HG03060 (cell line): ENCODE results near the gene PNLIP.

Experiments used
- ATAC-seq: cut with Tn5 transposase; IDR thresholded peaks from one replicate; pipeline ENCODE4 v1.9.1; 2021; ENCODE audit warnings: low read depth, moderate number of reproducible peaks; ENCODE audit not compliant: unreplicated experiment

The PNLIP gene

GRCh38 chr10:116612107-116612769, 66.5 kb downstream of the PNLIP start:
- ATAC-seq, result no peak

- no peak for ATAC-seq
These were observed 67.7 kb downstream of the PNLIP start for GRCh38 chr10:116613471-116613870.

GRCh38 chr10:116614796-116615195, 69.1 kb downstream of the PNLIP start:
- ATAC-seq, result no peak

- ATAC-seq, result no peak
These were observed 69.6 kb downstream of the PNLIP start for GRCh38 chr10:116615199-116615776.
